HepG2 (cell line): ENCODE data around the gene RRAS2. TPM values are rescaled to one million over a fixed set of nuclear protein-coding genes. Genes with fewer than 3 reads are reported as not detected.
A peak's percentile ranks its signal among the peaks of the same experiment; 100 is the strongest.

ENCODE experiments used
- CBFB ChIP-seq: sonication (generic); formaldehyde crosslinking; IDR thresholded peaks from 2 replicates; pipeline ENCODE4 v1.4.0; 2020; ENCODE audit warnings: missing genetic modification reagents
- CEBPB ChIP-seq: IDR thresholded peaks from 2 replicates; pipeline ENCODE4 v1.6.1; 2011; ENCODE audit warnings: low read depth, low read length, improper control_type of control experiment, borderline replicate concordance
- CENPX ChIP-seq: sonication (generic); formaldehyde crosslinking; IDR thresholded peaks from 2 replicates; pipeline ENCODE4 v1.9.0; 2021; ENCODE audit warnings: mild to moderate bottlenecking, missing genetic modification reagents, moderate library complexity
- DMTF1 ChIP-seq: sonication (generic); formaldehyde crosslinking; IDR thresholded peaks from 2 replicates; pipeline ENCODE4 v1.4.0; 2020; ENCODE audit warnings: mild to moderate bottlenecking, missing genetic modification reagents
- HNRNPH1 ChIP-seq: fragments of 200-400 bp; formaldehyde crosslinking; optimal IDR thresholded peaks from 2 replicates; pipeline ENCODE3; 2017; ENCODE audit warnings: mild to moderate bottlenecking, low read depth, low read length
- KLF12 ChIP-seq: sonication (generic); formaldehyde crosslinking; IDR thresholded peaks from 2 replicates; pipeline ENCODE4 v1.4.0; 2020; ENCODE audit warnings: missing genetic modification reagents, borderline replicate concordance
- MEIS2 ChIP-seq: sonication (generic); formaldehyde crosslinking; IDR thresholded peaks from 2 replicates; pipeline ENCODE4 v1.9.0; 2021; ENCODE audit warnings: mild to moderate bottlenecking, missing genetic modification reagents
- NFIB ChIP-seq: sonication (generic); formaldehyde crosslinking; IDR thresholded peaks from 2 replicates; pipeline ENCODE4 v1.9.0; 2021; ENCODE audit warnings: missing genetic modification reagents, mild to moderate bottlenecking, borderline replicate concordance
- NFIC ChIP-seq: IDR thresholded peaks from 2 replicates; pipeline ENCODE4 v1.6.1; 2012; ENCODE audit warnings: mild to moderate bottlenecking, low read length, inconsistent platforms
- NFRKB ChIP-seq: fragments of 450-650 bp; IDR thresholded peaks from 2 replicates; pipeline ENCODE4 v1.6.1; 2017
- NR0B2 ChIP-seq: sonication (generic); formaldehyde crosslinking; IDR thresholded peaks from 2 replicates; pipeline ENCODE4 v1.4.0; 2020; ENCODE audit warnings: mild to moderate bottlenecking, missing genetic modification reagents
- PAWR ChIP-seq: sonication (generic); formaldehyde crosslinking; IDR thresholded peaks from 2 replicates; pipeline ENCODE4 v1.4.0; 2020; ENCODE audit warnings: missing genetic modification reagents, mild to moderate bottlenecking, borderline replicate concordance
- REXO4 ChIP-seq: sonication (generic); formaldehyde crosslinking; IDR thresholded peaks from 2 replicates; pipeline ENCODE4 v1.8.0; 2022; ENCODE audit warnings: missing genetic modification reagents, mild to moderate bottlenecking, borderline replicate concordance
- ZBTB2 ChIP-seq: sonication (generic); formaldehyde crosslinking; IDR thresholded peaks from 2 replicates; pipeline ENCODE4 v1.8.0; 2022; ENCODE audit warnings: low read depth, missing genetic modification reagents
- ZKSCAN8 ChIP-seq: IDR thresholded peaks from 2 replicates; pipeline ENCODE4 v1.6.1; 2016; ENCODE audit warnings: borderline replicate concordance, missing genetic modification reagents, missing compliant biosample characterization
- ZNF256 ChIP-seq: sonication (generic); formaldehyde crosslinking; conservative IDR thresholded peaks from 2 replicates; pipeline ENCODE4 v1.4.0; 2020; ENCODE audit warnings: missing genetic modification reagents
- ZNF263 ChIP-seq: sonication (generic); formaldehyde crosslinking; IDR thresholded peaks from 2 replicates; pipeline ENCODE4 v1.4.0; 2020; ENCODE audit warnings: missing genetic modification reagents
- ZNF460 ChIP-seq: sonication (generic); formaldehyde crosslinking; IDR thresholded peaks from 2 replicates; pipeline ENCODE4 v1.5.1; 2020; ENCODE audit warnings: missing genetic modification reagents, mild to moderate bottlenecking, borderline replicate concordance
- ZNF782 ChIP-seq: sonication (generic); formaldehyde crosslinking; IDR thresholded peaks from 2 replicates; pipeline ENCODE4 v1.4.0; 2020; ENCODE audit warnings: missing genetic modification reagents, mild to moderate bottlenecking, borderline replicate concordance
- polyA plus RNA-seq, 8 experiments: library from polyadenylated mRNA; depleted of rRNA in 3 of 8; stranded (reverse) in 7 of 8; unstranded in 1 of 8; fragments of >200 nt; fragmentation: Illumina TruSeq in 4 of 8; extraction: Trizol in 4 of 8; gene quantifications; 2 replicates each; pipeline versions ENCODE4 v1.2.1 to v1.2.3, GENCODE V29; 2011 to 2016; ENCODE audit warnings: low read depth in 4 of 8, missing spikeins in 1 of 8, mixed read lengths in 1 of 8; ENCODE audit not compliant: insufficient read depth in 1 of 8
- total RNA-seq, 5 experiments: library from RNA; depleted of rRNA; stranded (reverse); fragments of >200 nt; fragmentation: Illumina TruSeq; extraction: Trizol; gene quantifications; 2 replicates each; pipeline ENCODE4 v1.2.3, GENCODE V29; 2016; ENCODE audit warnings: low read depth in 1 of 5
- TF ChIP-seq, protein P1 (sequence below): sonication (generic); formaldehyde crosslinking; conservative IDR thresholded peaks from 2 replicates; pipeline ENCODE4 v1.4.0; 2020; ENCODE audit warnings: missing genetic modification reagents
- TF ChIP-seq, protein P2 (sequence below): sonication (generic); formaldehyde crosslinking; conservative IDR thresholded peaks from 2 replicates; pipeline ENCODE4 v1.8.0; 2022; ENCODE audit warnings: low read depth, missing genetic modification reagents
- TF ChIP-seq, protein P3 (sequence below): sonication (generic); formaldehyde crosslinking; IDR thresholded peaks from 2 replicates; pipeline ENCODE4 v1.4.0; 2020; ENCODE audit warnings: missing genetic modification reagents; ENCODE audit errors: not compliant biosample characterization

The RRAS2 gene
- total and polyA plus RNA-seq, 2 of the 13 experiments (the other 11 are each of a cell fraction or from before 2014, with no cell fraction given): 19.0 to 44.1 TPM

- TF ChIP-seq, protein P1, sequence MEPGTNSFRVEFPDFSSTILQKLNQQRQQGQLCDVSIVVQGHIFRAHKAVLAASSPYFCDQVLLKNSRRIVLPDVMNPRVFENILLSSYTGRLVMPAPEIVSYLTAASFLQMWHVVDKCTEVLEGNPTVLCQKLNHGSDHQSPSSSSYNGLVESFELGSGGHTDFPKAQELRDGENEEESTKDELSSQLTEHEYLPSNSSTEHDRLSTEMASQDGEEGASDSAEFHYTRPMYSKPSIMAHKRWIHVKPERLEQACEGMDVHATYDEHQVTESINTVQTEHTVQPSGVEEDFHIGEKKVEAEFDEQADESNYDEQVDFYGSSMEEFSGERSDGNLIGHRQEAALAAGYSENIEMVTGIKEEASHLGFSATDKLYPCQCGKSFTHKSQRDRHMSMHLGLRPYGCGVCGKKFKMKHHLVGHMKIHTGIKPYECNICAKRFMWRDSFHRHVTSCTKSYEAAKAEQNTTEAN (CRISPR knock-in tag): no peak
- TF ChIP-seq ZNF460 (no peak), NR0B2 (no peak), NFIB (CRISPR knock-in tag) (no peak), MEIS2 (CRISPR knock-in tag) (no peak), PAWR (CRISPR knock-in tag) (no peak), KLF12 (CRISPR knock-in tag) (no peak), NFRKB (no peak), ZNF782 (CRISPR knock-in tag) (no peak), HNRNPH1 (no peak), CBFB (CRISPR knock-in tag) (no peak), ZKSCAN8 (CRISPR knock-in tag) (no peak), ZBTB2 (CRISPR knock-in tag) (no peak), NFIC (no peak), REXO4 (CRISPR knock-in tag) (no peak), DMTF1 (CRISPR knock-in tag) (no peak), CEBPB (peak; percentile 98), ZNF263 (CRISPR knock-in tag) (no peak), ZNF256 (CRISPR knock-in tag) (no peak), CENPX (no peak)
- TF ChIP-seq, protein P2, sequence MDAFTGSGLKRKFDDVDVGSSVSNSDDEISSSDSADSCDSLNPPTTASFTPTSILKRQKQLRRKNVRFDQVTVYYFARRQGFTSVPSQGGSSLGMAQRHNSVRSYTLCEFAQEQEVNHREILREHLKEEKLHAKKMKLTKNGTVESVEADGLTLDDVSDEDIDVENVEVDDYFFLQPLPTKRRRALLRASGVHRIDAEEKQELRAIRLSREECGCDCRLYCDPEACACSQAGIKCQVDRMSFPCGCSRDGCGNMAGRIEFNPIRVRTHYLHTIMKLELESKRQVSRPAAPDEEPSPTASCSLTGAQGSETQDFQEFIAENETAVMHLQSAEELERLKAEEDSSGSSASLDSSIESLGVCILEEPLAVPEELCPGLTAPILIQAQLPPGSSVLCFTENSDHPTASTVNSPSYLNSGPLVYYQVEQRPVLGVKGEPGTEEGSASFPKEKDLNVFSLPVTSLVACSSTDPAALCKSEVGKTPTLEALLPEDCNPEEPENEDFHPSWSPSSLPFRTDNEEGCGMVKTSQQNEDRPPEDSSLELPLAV (CRISPR knock-in tag): no peak
- TF ChIP-seq, protein P3, sequence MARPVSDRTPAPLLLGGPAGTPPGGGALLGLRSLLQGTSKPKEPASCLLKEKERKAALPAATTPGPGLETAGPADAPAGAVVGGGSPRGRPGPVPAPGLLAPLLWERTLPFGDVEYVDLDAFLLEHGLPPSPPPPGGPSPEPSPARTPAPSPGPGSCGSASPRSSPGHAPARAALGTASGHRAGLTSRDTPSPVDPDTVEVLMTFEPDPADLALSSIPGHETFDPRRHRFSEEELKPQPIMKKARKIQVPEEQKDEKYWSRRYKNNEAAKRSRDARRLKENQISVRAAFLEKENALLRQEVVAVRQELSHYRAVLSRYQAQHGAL: no peak
These were observed 100.6 kb downstream of the RRAS2 start (continued) for GRCh38 chr11:14258221-14258935.
